ENCODE results near the gene GMPR2.

GRCh38 chr14:24194873-24195185, 37.9 kb upstream of the GMPR2 start:
- TF ChIP-seq, protein P1, sequence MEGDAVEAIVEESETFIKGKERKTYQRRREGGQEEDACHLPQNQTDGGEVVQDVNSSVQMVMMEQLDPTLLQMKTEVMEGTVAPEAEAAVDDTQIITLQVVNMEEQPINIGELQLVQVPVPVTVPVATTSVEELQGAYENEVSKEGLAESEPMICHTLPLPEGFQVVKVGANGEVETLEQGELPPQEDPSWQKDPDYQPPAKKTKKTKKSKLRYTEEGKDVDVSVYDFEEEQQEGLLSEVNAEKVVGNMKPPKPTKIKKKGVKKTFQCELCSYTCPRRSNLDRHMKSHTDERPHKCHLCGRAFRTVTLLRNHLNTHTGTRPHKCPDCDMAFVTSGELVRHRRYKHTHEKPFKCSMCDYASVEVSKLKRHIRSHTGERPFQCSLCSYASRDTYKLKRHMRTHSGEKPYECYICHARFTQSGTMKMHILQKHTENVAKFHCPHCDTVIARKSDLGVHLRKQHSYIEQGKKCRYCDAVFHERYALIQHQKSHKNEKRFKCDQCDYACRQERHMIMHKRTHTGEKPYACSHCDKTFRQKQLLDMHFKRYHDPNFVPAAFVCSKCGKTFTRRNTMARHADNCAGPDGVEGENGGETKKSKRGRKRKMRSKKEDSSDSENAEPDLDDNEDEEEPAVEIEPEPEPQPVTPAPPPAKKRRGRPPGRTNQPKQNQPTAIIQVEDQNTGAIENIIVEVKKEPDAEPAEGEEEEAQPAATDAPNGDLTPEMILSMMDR (IDR thresholded peaks at IDR 0.05), result no peak
- TF ChIP-seq POLR2AphosphoS5 (IDR thresholded peaks at IDR 0.05; ENCODE audit: insufficient read depth in 1 of 2, low read depth in 1 of 2), result no peak
